GM12875 (cell line): Measurements from ENCODE around the gene PLSCR2.
"Not testable (repeated sequence)": the region's sequence is repeated elsewhere in the genome, so short reads cannot be mapped to it uniquely, and the experiment has no call there.

Experiments
- H3K4me3 ChIP-seq: one replicate; pipeline ENCODE4 v1.5.1; 2011; ENCODE audit warnings: low read depth, low read length, control low read depth
- CTCF ChIP-seq: IDR thresholded peaks from 2 replicates; pipeline ENCODE4 v1.5.1; 2011; ENCODE audit warnings: low read depth, mild to moderate bottlenecking, control low read depth, inconsistent platforms, low read length, moderate library complexity, borderline replicate concordance; ENCODE audit not compliant: insufficient read depth

The PLSCR2 gene

GRCh38 chr3:146465693-146466465 lies 3.5 kb downstream of the PLSCR2 start:
- no peak for TF ChIP-seq CTCF
- no peak overlapping the region for H3K4me3 ChIP-seq

- TF ChIP-seq CTCF: no peak
- no peak overlapping the region for H3K4me3 ChIP-seq
These were observed 4.6 kb downstream of the PLSCR2 start for GRCh38 chr3:146464783-146465182.

- TF ChIP-seq CTCF: no peak
- H3K4me3 ChIP-seq: no peak overlapping the region
These were observed 5.3 kb downstream of the PLSCR2 start for GRCh38 chr3:146464005-146464595.

- no peak for TF ChIP-seq CTCF
- no peak overlapping the region for H3K4me3 ChIP-seq
These were observed 14.6 kb downstream of the PLSCR2 start for GRCh38 chr3:146454796-146455195.

GRCh38 chr3:146449613-146450012 lies 19.7 kb downstream of the PLSCR2 start:
- H3K4me3 ChIP-seq: no peak overlapping the region
- TF ChIP-seq CTCF: no peak

GRCh38 chr3:146449076-146449475 lies 20.3 kb downstream of the PLSCR2 start:
- no peak overlapping the region for H3K4me3 ChIP-seq
- TF ChIP-seq CTCF: no peak

- no peak for TF ChIP-seq CTCF
- no peak overlapping the region for H3K4me3 ChIP-seq
These were observed 23.3 kb downstream of the PLSCR2 start for GRCh38 chr3:146446026-146446425.

- not testable (repeated sequence) for H3K4me3 ChIP-seq
These were observed 29.1 kb downstream of the PLSCR2 start for GRCh38 chr3:146440310-146440709.
